NOMO-1 (cell line): ENCODE data around the gene GALNT2.
A peak's percentile ranks its signal among the peaks of the same experiment; 100 is the strongest.

Experiments used
- DNase-seq, 2 experiments: peaks; one replicate each; lab custom pipeline; 2025; ENCODE audit not compliant: unreplicated experiment in 2 of 2; lab: John Stamatoyannopoulos, UW

Gene GALNT2

DNA sequence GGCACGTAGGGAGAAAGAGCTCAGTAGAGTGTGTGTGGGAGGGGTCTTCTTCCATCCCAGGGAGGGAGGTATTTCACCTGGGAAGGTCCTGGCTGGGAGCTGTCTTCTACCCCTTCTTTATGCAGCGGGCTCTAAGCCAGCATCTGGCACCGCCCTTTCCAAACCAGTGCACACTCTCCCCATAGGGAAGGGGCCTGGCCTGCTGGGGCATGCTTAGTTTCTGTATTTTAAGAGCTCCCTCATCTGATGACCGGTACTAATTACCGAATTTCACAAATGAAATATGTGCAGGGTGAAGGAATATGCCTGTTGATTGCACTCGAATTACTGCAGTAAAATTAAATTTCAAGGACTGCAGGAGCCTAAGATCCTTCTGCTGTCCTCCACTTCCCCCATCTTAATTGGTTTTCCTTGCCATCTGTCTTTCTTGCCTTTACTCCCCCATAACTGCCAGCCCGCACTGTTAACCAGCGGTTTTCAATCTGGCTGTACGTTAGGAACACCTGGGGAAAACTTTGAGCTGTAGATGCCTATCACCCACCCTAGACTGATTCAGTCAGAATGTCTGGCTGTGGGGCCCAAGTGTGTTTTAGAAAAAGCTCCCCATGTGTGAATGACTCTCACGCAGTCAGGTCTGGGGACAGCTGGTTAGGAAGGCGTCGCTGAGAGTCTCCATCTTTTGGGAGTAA lies 20.1 kb downstream of the GALNT2 start:
- DNase-seq = no peak

- no peak for DNase-seq
Measured at GRCh38 chr1:230087717-230088105, 20.7 kb downstream of the GALNT2 start.

GRCh38 chr1:230090194-230090711 lies 23.2 kb downstream of the GALNT2 start:
- no peak for DNase-seq

GRCh38 chr1:230091473-230092231 lies 24.6 kb downstream of the GALNT2 start:
- no peak for DNase-seq

DNA sequence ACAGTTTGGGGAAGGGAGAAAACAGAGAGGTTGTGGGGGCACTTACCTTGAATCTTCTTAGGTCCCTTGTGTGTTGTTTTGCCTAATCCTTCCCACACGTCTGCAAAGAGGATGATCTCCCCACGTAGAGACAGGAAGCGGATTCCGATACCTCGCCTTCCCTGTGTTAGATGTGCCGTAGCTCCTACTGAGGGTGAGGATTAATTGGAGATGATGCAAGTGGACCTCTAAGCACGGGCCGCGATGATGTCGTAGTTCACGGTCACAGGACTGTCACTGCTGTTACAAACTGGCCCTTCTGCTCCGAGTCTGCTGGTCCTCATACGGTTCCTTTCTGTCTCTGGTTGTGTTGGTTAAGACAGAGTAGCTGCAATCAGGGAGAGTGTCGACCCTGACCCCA lies 27.7 kb downstream of the GALNT2 start:
- no peak for DNase-seq

DNA sequence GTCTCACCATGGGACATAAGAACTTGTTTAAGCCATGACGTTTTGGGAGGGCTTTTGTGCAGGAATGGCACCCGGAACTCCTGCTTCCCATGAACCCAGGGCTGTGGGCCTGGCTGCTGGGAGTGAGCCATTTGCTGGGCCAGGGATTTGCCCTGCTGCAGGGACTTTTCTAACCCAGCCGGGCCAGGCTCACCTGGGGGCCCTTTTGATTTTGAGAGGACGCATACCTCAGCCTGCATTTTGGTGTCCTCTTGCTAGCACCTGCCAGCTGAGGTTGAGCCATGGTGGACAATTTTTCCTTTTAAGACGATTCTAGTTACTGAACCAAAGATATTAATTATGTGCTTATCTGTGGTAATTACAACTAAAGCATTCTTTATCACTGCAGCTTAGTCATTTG lies 28.9 kb downstream of the GALNT2 start:
- no peak for DNase-seq

GRCh38 chr1:230097370-230097769 lies 30.3 kb downstream of the GALNT2 start:
- DNase-seq = no peak

DNA sequence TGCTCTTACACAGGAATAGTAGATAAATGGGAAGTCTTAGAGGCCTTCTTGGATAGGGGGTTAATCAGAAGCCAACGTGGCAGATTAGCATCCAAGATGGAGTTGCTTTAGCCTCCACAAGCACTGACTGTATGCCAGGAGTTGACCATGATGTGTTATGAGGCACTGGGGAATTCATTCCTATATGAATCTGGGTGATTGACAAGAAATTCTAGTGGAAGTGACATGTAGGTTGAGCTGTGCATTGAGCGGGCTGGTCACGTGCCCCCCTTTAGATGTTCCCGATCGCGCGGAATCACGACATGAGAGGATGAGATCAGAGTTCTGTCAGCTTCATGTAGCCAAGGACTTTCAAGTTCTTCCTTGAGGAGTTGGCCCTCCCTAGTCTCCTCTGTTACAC lies 31.7 kb downstream of the GALNT2 start:
- no peak for DNase-seq

DNA sequence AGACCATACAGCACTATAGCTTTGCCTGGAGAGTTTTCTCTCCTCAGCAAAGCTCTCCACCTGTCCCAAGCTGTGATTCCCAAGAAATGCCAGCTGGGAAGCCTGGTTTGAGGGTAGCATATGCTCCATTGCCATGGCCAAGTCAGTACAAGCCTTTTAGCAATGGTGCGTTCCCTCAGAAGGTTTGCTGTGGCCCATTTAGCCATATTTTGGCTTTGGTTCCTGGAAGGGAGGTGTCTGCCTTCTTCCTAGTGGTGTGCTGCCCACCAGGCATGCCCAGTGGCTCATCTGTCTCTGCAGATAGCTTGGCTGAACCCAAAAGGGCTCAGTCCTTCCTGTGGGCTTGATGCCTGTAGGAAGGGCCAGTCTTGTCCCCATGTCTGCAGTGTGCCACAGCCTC lies 32.4 kb downstream of the GALNT2 start:
- no peak for DNase-seq

DNA sequence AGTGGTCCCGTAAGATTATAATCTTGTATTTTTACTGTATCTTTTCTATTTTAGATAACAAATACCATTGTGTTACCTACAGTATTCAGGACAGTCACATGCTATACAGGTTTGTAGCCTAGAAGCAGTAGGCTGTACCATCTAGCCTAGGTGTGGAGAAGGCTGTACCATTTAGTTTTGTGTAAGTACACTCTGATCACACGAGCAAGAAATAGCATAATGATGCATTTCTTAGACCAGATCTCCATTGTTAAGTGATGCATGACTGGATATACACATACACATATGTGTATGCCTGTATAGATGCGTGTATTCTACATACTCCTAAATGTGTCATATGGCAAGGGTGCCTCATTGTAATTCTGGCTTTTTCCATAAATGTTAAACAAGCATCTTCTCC lies 33.9 kb downstream of the GALNT2 start:
- DNase-seq = no peak

DNA sequence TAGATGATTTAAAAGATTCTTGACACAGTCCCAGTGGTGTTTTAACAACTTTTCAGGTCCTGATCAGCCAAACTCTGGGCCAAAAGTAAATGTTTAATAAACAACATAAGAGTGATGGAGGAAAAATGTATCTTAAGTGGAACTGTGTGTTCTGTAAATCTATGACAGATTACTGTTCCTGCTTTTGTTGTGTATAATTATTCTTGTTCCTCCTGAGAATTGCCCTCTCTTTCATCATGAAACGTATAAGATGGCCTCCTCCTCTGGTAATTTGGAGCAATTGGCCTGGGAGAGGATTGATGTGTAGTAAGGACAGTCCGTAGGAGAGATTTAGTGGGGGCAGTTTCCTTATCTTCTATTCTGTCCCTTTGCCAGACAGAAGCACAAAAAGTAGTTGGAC lies 34.5 kb downstream of the GALNT2 start:
- no peak for DNase-seq

GRCh38 chr1:230102046-230102445 lies 35.0 kb downstream of the GALNT2 start:
- no peak for DNase-seq

- no peak for DNase-seq
Measured at GRCh38 chr1:230102472-230102871, 35.4 kb downstream of the GALNT2 start.

- DNase-seq = no peak
Measured at GRCh38 chr1:230103306-230104173, 36.5 kb downstream of the GALNT2 start.

DNA sequence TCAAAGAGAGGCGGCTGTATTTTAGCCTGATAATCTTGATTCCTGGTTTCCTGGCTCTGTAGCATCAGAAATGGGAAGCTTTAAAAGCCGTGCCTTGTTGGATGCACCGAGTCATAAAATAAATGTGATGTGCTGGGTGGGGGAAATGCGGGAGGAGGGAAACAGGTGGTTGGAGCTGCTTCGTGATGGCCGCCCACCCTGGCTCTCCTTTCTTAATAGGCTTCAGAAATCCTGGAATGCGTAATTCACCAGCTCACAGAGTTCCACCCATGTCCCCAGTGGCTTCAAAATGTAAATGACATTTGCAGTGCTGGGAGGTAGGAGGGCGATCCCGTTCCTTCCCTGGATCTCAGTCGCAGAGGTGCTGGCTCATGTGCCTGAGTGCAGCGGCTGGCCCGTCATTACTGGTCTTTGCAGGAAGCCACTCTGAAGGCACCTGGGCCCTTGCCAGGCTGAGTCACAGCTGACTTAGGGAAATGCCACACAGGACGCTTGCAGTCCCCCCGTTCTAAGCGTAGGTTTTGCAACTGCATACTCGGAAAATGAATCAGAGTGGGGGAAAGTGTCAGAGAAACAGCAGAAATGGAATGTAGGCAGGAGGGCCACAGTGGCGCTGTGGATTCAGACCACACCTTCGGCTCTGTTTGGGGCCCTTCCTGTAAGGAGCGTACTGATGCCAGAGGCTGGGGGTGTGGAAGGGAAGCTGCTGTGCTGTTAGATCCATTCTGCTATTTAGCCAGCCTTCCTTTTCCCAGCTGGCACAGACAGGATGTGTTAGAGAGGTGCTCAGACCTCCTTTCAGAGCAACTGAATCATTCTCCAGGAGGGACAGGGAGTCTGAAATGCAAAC lies 37.6 kb downstream of the GALNT2 start:
- DNase-seq = peak; percentile 75 to 77

GRCh38 chr1:230105245-230105753 lies 38.3 kb downstream of the GALNT2 start:
- DNase-seq = no peak

DNA sequence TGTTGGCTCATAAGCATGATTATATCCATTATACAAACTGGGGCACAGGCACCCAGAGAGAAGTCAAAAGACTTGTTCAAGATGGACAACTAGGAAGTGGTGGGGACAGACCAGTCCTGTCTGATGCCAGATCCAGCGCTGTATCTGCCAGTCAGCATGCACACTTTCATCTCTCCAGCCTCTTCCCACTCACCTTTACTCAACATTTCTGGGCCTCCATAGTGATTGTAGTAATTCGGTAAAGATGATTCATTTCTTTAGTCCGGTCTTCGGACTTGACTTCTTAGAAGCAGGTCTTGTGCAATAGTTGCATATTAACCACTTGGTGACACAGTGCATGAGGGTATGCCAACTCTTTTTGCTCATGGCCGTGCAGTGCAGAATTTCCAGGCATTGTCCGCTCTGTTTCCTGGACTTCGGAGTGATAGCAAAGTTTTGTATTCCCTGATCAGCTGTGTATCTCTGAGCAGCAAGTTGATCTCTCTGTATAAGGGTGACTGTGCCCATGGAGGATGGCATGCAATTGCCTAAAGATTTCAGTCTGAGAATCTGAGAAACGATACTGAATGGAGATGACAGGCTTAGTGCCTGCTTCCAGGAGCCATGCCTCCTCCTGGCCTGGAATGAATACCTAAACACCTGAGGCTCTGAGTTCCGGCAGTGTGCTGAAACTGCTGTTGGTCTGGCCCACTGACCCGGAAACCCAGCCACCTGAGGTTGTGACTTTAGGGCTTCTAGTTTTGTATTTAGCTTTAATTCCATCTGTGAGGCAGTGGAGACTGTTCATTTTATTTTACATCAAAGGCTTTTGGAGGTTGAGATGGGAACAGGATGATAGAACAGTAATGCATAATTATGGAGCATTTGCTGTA lies 39.0 kb downstream of the GALNT2 start:
- DNase-seq = peak; percentile 40 to 85

GRCh38 chr1:230107941-230108340 lies 40.9 kb downstream of the GALNT2 start:
- DNase-seq = no peak

DNA sequence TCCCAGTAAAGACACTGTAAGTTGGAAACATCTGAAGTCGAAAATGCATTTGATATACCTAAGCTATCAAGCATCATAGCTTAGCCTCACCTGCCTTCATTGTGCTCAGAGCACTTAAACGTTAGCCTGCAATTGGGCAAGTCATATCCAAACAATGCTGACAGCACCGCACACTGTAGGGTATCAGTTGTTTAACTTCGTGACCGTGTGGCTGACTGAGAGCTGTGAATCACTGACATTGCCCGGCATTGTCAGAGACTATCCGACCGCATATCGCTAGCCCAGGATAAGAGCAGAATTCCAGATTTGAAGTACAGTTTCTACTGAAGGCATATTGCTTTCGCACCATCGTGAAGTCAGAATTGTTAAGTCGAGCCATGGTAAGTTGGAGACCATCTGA lies 41.5 kb downstream of the GALNT2 start:
- no peak for DNase-seq
